ENCODE data around the gene TMED7.

Gene TMED7

GRCh38 chr5:115573133-115573532 lies 52.7 kb downstream of the TMED7 start:
- no peaks in the 10 kb centered on the region for H3K9me2 ChIP-seq (ENCODE audit: low read depth, low read length)
- no peaks in the 10 kb centered on the region for H3K9me3 ChIP-seq (ENCODE audit: low read length)
- no peak overlapping the region for H3K4me2 ChIP-seq (ENCODE audit: low read length)
- H3K27ac ChIP-seq (ENCODE audit: low read depth, low read length, poor library complexity, severe bottlenecking) = no peak overlapping the region
- H3K4me3 ChIP-seq (ENCODE audit: low read depth, low read length, poor library complexity, severe bottlenecking) = no peak overlapping the region
- H3K27me3 ChIP-seq (ENCODE audit: insufficient read depth, low read length) = no peaks in the 10 kb centered on the region
- H3K4me1 ChIP-seq (ENCODE audit: insufficient read depth, low read length, severe bottlenecking) = no peaks in the 10 kb centered on the region
- no peaks in the 10 kb centered on the region for H3F3A ChIP-seq (ENCODE audit: insufficient read depth, low read length)
- TF ChIP-seq, protein P1, sequence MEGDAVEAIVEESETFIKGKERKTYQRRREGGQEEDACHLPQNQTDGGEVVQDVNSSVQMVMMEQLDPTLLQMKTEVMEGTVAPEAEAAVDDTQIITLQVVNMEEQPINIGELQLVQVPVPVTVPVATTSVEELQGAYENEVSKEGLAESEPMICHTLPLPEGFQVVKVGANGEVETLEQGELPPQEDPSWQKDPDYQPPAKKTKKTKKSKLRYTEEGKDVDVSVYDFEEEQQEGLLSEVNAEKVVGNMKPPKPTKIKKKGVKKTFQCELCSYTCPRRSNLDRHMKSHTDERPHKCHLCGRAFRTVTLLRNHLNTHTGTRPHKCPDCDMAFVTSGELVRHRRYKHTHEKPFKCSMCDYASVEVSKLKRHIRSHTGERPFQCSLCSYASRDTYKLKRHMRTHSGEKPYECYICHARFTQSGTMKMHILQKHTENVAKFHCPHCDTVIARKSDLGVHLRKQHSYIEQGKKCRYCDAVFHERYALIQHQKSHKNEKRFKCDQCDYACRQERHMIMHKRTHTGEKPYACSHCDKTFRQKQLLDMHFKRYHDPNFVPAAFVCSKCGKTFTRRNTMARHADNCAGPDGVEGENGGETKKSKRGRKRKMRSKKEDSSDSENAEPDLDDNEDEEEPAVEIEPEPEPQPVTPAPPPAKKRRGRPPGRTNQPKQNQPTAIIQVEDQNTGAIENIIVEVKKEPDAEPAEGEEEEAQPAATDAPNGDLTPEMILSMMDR (IDR thresholded peaks at IDR 0.05; ENCODE audit: low read length) = no peak
- no peak for TF ChIP-seq EZH2 (IDR thresholded peaks at IDR 0.05; ENCODE audit: borderline replicate concordance, low read length)
- H4K20me1 ChIP-seq (ENCODE audit: insufficient read depth, low read length) = no peaks in the 10 kb centered on the region
- no peak overlapping the region for H3K9ac ChIP-seq (ENCODE audit: low read length)
- H3K79me2 ChIP-seq (ENCODE audit: insufficient read depth, low read length) = no peaks in the 10 kb centered on the region
- no peak overlapping the region for H2AFZ ChIP-seq (ENCODE audit: low read length)
- H3K36me3 ChIP-seq (ENCODE audit: insufficient read depth, low read length) = no peaks in the 10 kb centered on the region

- H2AFZ ChIP-seq (ENCODE audit: low read length) = no peak overlapping the region
- no peaks in the 10 kb centered on the region for H3F3A ChIP-seq (ENCODE audit: insufficient read depth, low read length)
- no peak overlapping the region for H3K4me3 ChIP-seq (ENCODE audit: low read depth, low read length, poor library complexity, severe bottlenecking)
- H3K9me3 ChIP-seq (ENCODE audit: low read length) = no peaks in the 10 kb centered on the region
- no peaks in the 10 kb centered on the region for H3K79me2 ChIP-seq (ENCODE audit: insufficient read depth, low read length)
- H3K4me2 ChIP-seq (ENCODE audit: low read length) = no peak overlapping the region
- H3K27me3 ChIP-seq (ENCODE audit: insufficient read depth, low read length) = no peaks in the 10 kb centered on the region
- H3K4me1 ChIP-seq (ENCODE audit: insufficient read depth, low read length, severe bottlenecking) = no peaks in the 10 kb centered on the region
- no peak for TF ChIP-seq EZH2 (IDR thresholded peaks at IDR 0.05; ENCODE audit: borderline replicate concordance, low read length)
- TF ChIP-seq, protein P1 (IDR thresholded peaks at IDR 0.05; ENCODE audit: low read length) = no peak
- no peaks in the 10 kb centered on the region for H3K9me2 ChIP-seq (ENCODE audit: low read depth, low read length)
- no peaks in the 10 kb centered on the region for H4K20me1 ChIP-seq (ENCODE audit: insufficient read depth, low read length)
- H3K9ac ChIP-seq (ENCODE audit: low read length) = no peak overlapping the region
- no peaks in the 10 kb centered on the region for H3K36me3 ChIP-seq (ENCODE audit: insufficient read depth, low read length)
- no peak overlapping the region for H3K27ac ChIP-seq (ENCODE audit: low read depth, low read length, poor library complexity, severe bottlenecking)
These were observed 54.4 kb downstream of the TMED7 start for GRCh38 chr5:115571441-115571878.

GRCh38 chr5:115568668-115569067 lies 57.2 kb downstream of the TMED7 start:
- no peaks in the 10 kb centered on the region for H3K4me1 ChIP-seq (ENCODE audit: insufficient read depth, low read length, severe bottlenecking)
- no peak overlapping the region for H3K9ac ChIP-seq (ENCODE audit: low read length)
- H3K27me3 ChIP-seq (ENCODE audit: insufficient read depth, low read length) = no peaks in the 10 kb centered on the region
- no peaks in the 10 kb centered on the region for H3F3A ChIP-seq (ENCODE audit: insufficient read depth, low read length)
- no peaks in the 10 kb centered on the region for H3K79me2 ChIP-seq (ENCODE audit: insufficient read depth, low read length)
- H3K9me2 ChIP-seq (ENCODE audit: low read depth, low read length) = no peaks in the 10 kb centered on the region
- TF ChIP-seq, protein P1 (IDR thresholded peaks at IDR 0.05; ENCODE audit: low read length) = no peak
- TF ChIP-seq EZH2 (IDR thresholded peaks at IDR 0.05; ENCODE audit: borderline replicate concordance, low read length) = no peak
- no peak overlapping the region for H3K27ac ChIP-seq (ENCODE audit: low read depth, low read length, poor library complexity, severe bottlenecking)
- no peaks in the 10 kb centered on the region for H3K9me3 ChIP-seq (ENCODE audit: low read length)
- H4K20me1 ChIP-seq (ENCODE audit: insufficient read depth, low read length) = no peaks in the 10 kb centered on the region
- H3K4me2 ChIP-seq (ENCODE audit: low read length) = no peak overlapping the region
- H2AFZ ChIP-seq (ENCODE audit: low read length) = no peak overlapping the region
- no peaks in the 10 kb centered on the region for H3K36me3 ChIP-seq (ENCODE audit: insufficient read depth, low read length)
- H3K4me3 ChIP-seq (ENCODE audit: low read depth, low read length, poor library complexity, severe bottlenecking) = no peak overlapping the region
